Fibroblast of skin of back (primary cell): ENCODE measurements around the gene MEIS1.

ENCODE experiments used
- DNase-seq: peaks from one replicate; pipeline ENCODE4 v3.0.0-alpha.2; 2013

MEIS1 gene

DNA sequence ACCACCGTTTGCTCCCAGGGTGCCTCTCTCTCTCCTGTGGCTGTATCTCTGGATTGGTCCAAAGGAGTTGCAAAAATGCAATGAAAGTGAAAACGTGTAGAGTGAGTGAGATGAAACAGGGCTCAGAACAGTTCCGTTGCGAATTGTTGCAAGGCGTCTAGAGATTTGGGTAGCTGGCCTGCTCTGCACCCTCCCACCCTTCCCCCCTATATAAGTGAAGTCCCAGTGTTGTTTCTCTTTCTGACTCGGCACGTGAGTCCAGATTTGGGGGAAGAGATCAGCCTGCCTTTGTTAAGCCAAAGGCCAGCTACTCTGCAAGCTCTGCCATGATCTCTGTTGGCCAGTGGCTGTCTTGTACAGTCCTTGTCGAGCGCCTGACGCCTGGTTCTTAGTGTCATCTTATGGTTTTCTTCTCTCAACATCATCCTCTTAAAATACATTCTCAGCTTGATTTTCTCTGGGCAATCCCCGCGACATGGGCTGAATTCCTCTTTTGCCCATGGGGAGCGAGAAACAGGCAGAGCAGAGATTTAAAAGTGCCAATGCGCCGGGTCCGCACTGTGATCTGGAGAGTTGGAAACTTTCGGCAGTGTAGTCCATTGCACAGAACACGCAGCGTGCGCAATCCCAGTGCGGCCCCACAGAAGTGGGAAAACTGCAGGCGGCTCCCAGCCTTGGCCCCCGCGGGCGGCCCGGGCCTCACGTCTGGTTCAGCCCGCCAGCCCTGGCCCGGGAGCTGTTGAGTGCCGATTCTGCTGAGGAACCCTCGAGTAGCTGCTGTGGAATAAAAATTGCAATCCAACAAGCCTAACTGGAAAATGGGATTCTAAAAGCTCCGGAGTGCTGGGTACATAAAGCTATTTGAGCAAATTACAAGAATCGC, 9.3 kb downstream of the MEIS1 start:
- peak; percentile 59 for DNase-seq

DNA sequence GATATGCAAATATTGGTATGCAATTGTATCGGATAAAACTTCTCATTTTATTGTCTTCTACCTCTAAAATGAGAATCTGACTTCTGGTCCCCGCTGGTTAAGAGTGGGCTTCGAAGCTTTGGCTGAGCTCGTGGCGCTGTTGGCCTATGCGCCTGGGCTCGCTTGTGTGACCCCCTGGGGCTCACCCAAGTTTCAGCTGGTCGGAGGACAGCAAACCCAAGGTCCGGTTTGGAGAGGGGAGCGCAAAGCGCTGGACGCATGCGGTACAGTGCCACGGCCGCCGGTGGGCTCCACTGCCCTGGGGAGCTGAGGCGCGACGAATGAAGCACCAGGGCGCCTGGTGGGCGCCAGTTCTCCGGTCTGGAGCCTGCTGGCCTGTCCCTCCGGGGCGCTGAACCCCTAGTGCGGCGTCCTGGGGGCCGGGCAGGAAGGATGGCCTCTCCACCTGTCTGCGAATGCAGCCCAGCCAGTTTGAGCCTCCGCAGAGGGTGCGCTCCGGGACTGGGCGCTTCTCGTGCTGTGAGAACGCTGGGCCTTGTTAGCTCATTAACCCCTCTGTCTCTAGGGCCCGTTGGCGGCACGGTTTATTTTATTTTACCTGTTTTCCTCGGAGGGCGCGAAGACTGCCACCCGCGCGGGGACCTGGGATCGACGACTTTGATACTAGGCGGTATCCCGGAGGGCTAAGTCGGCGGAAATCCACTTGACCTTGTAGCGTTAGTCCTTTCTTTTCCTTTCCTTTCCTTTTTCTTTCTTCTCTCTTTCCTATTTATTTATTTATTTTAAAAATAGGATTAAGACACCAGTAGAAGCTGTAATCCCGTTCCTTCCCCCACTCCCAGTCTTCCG, 10.4 kb downstream of the MEIS1 start:
- DNase-seq, result peak; percentile 48

DNA sequence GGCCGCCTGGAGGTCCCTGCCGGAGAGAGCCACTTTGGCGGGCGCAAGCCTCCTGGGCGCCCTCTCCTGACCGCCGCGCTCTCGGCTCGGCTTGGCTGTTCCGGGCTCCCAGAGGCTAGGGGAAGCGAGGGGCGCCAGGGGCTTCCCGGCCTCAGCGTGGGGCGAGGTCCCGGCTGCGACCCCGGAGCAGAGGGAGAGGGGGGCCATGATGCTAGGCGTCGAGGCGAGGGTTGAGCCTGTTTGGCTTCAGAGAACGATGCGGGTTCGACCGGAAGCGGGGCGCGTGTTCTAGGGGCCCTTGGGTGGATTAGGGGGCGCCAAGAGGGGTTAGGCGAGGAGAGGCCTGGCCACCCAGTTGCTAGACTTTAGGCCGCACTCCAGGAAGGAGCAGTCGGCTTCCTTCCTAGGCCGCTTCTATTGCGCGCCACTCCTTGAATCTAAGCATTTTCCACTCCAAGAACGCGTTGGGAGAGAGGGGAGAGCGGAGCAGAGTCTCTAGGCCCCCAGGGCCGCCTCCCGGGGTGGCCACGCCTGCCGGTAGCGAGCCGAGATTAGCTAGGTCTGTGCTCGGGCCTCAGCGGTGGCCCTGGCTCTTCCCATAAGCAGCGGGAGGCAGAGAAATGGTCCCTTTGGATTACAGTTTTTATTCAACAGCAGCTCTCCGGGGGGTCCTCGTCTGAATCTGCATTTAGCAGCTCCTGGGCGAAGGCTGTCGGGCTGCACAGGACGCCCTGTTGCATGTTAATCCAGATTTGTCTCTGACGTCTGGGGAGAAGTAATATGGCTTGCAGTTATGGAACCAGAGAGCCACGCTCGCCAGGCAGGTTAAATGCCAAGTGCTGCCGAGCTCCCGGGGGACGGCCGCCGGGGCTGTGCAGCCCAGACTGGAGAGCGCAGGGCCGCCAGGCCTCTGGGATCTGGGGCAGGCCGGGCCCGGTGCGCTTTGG, 11.3 kb downstream of the MEIS1 start:
- DNase-seq, result peak; percentile 76

DNA sequence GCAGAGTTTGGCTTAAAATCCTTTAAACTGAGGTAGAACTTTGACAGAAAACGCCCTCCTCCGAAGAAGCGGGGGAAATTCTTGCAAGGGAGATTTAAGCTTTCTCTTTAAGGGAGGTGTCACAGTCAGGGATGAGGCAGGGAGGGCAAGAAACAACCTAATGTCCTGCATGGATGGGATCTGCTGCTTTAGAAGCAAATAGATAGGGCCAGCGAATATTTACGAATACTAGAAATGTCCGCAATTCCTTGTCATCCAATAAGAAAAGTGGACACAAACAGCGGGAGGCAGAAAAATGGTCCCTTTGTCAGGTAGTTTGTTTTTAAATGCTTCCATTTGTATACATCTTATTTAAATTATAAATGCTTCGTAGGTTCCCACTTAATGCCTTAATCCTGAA, 12.0 kb downstream of the MEIS1 start:
- DNase-seq, result no peak

DNA sequence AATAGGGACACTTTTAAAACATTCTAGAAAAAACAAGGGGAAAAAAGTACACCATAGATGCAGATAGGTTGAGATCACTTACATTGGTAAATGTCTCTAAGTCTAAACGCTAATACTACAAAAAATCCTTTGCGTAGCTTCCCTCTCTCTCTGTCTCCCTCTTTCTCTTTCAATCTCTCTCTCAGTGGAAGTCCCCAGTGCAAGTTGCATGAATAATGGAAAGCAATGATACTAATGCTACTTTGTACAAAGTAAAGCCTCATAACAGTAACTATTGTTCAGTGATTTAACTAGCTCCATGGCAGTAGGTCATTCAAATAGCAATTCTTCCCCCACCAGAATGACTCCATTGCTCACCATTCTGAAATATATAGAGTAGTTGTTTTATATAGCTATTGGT, 12.8 kb downstream of the MEIS1 start:
- no peak for DNase-seq

DNA sequence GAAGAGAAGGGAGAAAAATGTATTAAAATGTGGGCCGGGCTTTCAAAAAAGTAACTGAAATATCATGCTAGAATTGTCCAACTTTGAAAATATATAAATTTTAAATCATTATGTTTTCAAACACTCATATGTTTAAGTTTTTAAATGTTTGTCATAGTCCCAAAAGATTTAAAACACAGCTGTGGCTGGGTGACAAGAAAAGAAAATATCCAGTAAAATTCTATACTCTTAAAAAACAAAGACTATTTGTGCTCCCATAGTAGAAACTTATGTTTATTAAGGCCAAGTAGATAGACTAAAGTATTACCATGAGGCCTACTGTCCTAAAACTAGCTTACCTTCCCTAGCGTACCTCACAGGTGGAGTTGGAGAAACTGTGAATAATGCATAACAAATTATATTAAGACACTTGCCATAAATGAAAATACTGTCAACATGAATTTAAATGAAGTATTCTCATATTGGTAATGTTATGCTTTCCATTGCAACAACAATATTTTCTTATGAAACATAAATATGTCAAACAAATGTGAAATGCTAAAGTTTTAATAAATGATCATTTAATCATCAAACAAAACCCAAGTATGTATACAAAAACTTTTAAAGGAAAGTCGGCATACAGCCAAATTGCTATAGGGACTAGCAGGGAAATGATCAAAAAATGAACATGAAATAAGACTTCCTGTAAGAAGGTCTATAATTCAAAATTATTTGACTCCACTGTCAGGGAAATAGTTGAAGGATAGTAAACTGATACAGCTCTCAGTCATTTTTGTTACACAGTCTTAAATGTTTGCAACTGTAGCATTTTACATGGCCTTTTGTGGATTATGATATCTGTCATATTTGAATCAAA, 13.4 kb downstream of the MEIS1 start:
- no peak for DNase-seq

DNA sequence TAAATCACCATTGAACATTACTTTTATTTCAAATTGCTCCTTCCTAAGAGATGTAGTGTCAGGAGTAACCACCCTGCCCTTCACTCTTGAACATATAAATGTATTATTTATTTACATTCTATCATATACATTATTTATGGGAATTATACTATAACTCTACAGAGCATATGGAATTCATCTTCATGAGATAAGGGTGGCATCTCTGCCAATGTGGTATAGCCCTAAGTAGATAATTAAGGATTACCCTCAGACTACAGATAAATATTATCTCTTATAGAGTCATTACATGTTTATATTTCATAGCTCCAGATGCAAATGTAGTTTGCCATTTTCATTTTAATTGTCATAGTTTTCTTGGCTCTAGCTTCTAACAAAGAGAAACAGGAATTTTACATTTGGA, 17.3 kb downstream of the MEIS1 start:
- no peak for DNase-seq

DNA sequence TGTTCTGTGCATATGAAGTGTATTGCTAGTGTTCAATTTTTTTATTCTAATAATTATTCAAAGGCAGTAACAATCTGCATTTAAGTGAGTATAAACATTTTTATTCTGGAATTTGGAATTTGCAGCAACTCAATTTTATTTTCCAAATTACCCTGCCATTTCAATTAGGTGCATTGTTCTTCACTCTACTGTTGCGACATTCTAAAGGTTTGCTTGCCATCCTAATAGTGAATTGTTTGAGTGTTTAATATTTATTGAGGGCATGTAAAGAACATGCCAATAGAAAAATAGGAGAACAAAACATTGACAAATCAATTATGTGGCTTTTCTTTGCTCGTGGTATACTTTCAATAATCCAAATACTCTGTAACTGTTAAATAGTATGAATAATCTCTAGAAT, 18.0 kb downstream of the MEIS1 start:
- no peak for DNase-seq

DNA sequence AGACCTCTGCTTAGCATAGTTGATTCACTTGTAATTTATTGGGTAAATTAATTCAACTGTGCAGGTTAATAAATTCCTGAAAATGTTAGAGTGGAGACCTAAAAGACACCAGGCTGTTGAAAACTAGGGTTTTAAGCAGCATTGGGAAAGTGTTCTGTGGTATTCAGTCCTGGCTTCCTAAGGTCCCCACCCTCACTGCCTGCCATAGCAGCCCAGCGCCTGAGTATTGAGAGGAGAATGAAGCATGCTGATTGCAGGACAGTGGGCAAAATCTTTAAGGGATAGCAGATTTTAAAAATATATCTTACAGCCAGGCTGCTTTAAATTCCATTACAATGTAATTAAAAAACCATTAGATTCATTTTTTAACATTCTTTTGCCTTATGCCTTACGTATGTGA, 20.6 kb downstream of the MEIS1 start:
- DNase-seq, result no peak

DNA sequence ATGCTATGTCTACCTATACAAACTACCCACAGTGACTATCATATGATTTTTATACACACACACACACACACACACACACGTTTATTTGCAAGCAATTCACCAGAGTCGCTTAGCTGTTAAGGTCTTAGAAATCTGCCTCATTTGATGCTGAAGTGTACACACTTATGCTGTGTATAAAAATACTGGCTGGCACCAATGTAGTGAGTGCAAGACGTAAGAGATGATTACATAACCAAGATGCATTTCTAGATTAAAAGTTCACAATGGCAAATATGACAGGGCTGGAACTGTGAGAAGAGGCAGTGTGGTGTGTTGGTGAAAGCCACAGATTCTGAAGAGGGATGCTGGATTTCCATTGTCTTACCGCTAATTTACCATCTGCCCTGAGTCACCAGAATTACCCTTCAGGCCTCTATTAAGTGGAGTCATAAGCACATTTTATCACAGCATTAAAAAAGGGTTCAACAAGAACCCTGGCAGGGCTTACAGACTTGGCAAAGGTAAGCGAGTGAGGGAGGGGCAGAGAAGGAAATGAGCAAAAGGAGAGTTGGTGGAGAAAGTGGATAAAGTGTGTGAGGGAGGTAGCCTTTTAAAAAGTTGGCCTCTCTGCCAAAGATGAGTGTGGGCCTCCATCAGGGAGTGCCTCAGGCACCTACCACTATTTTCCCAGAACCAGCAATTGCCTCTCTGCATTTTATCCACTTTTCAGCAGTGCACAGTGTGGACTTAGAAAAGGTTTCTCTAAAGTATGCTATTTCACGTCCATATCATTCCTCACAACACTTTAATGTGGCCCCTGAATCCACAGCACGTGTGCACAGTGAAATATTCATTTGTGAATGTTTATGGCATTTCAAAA, 21.5 kb downstream of the MEIS1 start:
- DNase-seq, result no peak

DNA sequence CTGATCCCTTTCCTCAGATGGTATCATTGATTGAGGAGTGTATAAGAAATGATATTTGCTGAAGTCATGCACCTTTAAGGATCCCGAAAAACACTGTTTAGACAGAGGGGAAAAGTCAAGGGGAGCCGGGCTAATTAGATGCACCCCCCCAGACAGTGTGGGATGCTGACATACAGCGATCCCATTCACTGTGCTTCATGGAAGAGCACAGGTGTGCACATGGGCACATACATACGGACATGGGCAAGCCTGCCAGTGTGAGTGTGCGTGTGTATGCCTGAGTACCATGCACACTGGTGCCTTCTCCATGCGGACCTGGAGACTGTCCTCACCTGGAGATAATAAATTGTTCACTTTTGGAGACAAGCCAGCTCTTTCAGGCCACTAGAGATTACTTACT, 22.6 kb downstream of the MEIS1 start:
- no peak for DNase-seq

DNA sequence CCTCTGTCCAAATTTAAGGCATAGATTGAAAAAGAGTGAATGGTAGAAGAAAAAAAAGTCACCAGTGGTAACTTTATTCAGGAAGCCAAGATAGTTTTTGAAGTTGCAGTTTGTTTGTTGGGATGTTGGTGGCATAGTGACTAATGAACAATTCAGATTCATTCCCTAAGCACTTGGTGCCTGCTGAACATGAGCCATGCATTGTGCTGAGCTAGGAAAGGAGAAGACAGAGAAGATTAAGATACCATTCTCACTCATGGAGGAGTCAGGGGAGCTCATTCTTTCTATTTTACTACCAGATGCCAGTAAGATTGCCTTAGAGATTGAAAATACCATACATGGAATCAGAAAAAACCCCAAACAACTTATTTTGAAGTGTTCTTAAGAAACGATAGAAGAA, 25.1 kb downstream of the MEIS1 start:
- DNase-seq, result no peak

DNA sequence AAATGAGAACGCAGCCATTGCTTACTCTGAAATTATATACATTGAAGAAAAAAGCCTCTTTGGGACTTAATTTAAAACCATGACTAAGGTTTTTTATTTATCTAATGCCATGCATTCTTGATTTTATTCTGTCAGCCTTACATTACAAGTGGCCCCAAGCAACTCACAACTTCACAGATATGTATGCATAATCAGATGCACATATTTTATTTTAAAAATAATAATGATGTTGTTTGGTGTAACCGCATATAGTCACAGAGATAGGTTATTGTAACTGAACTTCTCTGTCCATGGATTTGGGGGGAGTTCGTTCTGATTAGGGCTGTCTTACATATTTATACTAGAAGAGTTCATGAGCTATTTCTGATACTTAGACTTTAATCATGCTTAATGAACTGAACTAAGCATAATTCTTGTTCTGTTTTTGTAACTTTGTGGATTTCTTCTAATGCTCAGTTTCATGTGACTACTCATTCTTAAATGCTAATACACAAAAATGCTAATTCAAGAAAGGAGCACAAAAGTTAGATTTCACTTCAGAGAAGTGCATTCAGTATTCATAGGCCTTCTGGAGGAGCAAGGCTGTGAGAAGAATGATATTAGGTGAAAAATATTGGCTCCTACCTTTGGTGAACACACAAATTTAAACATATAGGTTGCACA, 26.2 kb downstream of the MEIS1 start:
- DNase-seq, result no peak

DNA sequence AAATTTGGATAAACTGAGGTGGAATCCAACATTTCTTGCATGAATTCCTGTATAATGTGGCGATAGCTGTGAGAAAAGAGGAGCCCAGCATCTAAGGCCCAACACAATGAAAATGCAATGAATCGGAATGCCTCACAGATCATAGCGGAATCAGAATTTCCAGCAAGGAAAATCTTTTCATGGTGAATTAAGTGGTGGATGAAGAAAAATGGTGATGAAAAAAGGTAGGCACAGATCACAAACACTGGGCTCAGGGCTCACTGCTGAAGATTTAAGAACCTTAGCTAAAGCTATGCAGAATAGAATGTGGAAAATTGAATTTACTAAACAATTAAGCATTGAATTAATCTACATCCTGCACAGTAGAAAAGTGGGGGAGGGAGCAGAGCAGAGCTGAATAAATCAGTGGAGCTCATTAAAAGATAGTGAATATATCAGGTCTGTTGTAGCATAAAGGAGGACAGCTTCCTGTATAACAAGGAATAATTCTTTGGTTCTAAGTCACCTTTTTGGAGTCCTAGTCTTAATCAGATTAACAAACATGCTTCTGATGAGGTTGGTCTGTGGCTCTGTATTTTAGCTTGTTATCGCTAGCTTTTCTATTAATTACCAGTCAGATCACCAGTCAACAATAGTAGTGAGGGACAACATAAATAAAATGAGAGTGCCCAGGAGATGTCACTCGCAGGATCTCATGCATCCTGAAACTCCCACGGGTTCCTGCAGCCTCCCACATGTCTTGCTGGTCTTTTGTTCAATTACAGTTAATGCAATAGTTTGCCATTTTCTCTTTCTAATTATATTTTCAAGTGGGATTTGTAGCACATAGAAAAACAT, 27.0 kb downstream of the MEIS1 start:
- no peak for DNase-seq

DNA sequence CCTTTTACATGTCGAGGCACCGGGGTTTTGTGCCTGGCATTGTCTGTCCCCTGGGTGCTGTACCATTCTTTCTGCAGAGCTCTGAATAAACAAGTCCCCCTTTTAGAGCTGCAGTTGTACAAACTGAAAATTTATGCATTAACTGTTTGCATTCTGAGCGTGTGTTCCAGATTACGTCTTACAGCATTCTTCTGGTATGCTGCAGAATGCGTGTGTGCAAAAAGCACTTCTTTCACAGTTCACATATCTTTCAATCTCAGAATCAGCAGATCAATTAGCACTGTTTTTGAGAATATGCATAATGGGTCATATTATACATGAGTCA, 27.5 kb downstream of the MEIS1 start:
- no peak for DNase-seq

DNA sequence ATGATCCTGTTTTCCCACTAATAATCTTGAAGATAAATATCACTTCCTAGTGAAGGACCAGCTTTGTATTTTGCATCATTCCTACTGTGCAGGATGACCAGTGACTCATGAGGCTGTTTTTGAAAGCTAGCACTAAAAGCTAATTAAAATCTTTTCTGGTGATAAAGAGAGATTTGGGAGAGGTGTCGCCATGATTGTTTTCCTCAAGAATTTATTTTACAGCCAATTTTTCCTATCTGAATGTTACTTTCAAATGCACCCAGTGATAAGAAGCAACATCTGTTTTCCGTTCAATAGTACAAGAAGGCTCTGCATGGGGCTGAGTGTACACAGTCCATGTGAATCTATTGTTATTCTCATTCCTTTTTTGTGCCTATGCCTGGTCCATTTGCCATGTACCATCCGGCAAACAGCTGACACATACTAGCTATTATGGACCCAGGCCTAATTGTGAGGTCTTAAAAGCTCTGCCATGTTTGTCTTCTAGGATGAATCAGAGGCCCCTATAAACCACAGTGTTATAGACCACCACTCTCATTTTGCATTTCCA, 28.4 kb downstream of the MEIS1 start:
- no peak for DNase-seq

DNA sequence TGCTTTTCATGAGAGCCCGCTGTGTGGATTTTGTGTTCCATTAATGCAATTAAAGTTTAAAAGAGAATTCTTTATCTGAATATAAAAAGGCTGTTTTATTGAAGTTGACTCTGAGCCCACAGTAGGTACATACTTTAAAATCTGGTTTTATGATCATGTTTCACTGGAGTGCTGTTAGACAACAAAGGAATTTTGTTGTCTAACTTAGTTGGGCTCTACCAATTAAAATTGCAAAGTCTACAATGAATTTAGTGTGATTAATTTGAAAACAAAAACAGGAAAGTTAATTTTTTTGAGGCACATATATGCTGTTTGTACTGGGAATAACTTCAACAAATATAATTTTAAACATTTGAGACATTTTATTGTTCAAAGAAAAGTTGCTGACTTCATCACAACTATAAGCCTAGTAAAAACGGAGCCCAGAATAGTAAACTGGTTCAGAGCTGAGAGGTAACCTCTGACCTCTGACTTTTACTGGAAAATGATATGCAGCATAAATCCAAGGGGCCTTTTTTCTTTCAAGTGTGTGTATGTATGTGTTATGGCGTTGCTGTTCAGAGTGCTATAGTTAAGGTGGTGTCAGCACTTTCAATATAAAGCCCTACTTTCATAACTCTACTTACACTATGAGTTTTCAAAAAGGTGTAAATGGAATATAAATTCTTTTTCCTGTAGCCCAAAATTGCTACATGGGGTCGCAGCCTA, 30.2 kb downstream of the MEIS1 start:
- no peak for DNase-seq

DNA sequence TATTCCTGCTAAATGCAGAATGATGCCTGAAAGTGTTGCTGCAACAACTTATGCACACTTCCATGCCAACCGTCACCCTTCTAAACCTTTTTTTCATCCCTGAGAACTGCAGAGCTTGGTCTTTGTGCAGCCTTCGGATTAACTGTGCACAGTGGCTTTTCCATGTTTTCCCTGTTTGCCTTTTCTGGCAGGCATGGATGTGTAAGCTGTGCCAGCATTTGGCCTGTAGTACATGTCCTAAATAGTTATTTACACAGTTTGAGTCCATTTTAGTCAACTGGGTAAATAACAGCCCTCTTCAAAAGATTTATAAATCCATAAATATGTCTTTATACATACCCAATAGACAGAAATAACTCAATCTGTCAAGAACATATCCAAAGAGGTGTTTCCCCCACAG, 31.5 kb downstream of the MEIS1 start:
- DNase-seq, result no peak
